Adrenal gland (tissue), 5 donors: ENCODE measurements around the gene PACSIN1.

Experiments
- CTCF ChIP-seq, 6 experiments: fragments of 450-650 bp in 4 of 6; fragments of 200-600 bp in 2 of 6; sonication (generic) in 1 of 6; IDR thresholded peaks; 1 replicate in 5 of 6; 2 replicates in 1 of 6; pipeline versions ENCODE4 v1.5.1 to v1.8.0; 2016 to 2021; ENCODE audit warnings: antibody characterized with exemption in 6 of 6, mild to moderate bottlenecking in 2 of 6, moderate library complexity in 1 of 6
- POLR2A ChIP-seq, 2 donors: fragments of 450-650 bp; IDR thresholded peaks; one replicate each; pipeline ENCODE4 v1.6.1; 2017; ENCODE audit warnings: antibody characterized with exemption in 2 of 2, mild to moderate bottlenecking in 2 of 2, moderate library complexity in 1 of 2
- donor health status: DM: no; HTN: no; CAD: no.

DNA sequence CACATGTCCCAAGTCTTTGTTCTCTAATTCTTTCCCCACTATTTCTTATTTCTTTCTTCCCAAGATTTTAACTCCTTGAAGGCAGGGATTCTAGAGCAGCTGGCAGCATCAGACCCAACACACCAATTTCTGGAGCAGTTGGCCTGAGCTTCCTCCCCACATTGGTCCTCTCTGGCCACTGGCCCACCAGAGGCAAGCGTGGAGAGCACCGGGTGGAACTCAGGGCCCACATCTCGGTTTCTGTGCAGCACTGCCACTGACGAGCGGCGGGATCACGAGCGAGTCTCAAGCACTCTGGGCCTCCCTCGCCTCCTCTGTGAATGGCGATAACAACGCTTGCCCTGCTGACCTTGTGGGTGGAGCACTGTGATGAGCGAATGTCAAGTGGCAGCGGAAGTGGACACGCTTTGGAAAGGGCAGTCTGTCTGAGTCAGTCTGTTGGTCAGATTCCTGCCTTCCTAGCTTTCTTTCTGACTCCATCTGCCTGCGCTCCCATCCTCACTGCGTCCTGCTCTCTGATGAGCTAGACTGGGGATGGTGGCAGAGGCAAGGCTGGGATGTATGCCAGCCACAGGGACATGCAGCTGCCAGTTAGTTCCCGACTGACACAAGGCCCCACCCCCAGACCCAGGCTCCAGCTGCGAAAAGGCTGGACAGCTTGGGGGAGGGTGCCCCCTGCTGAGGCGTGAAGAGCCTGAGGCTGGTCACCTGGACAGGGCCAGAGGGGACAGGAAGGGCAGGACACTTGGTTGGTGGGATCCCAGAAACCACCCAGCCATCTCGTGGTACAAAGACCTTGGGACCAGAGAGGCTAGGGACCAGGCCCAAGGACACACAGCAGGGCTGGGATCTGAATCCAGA is 94.7 kb downstream of the PACSIN1 start:
- no peak for TF ChIP-seq CTCF (IDR thresholded peaks at IDR 0.05)
- no peak for TF ChIP-seq POLR2A (IDR thresholded peaks at IDR 0.05)
